ENCODE data around the gene PRKD2.

DNA sequence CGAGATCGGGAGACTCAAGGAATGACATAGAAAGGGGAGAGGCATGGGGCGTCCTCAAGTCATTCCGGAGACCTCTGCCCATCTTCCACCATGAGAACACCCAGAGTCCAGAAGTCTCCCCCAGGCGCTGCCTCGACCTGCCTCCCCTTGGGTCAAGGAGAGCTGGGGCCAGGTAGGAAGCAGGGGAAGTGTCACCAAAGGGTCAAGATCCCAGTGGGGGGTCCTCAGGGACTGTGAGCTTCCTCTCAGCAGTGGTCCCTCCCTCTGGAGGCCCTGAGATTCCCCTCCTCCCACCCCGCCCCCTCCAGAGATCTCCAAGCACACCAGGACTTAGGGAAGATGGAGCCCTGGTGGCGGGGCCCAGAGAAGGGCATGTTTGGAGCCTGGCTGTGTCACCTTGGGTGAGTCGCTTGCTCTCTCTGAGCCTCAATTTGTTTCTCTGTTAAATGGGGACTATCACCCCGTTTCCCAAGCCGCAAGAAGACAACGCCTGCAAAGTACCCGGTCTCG lies 56.9 kb downstream of the PRKD2 start:
- TF ChIP-seq TCF7L2 (IDR thresholded peaks at IDR 0.05; ENCODE audit: borderline replicate concordance, low read depth, low read length), result no peak
- TF ChIP-seq, protein P1, sequence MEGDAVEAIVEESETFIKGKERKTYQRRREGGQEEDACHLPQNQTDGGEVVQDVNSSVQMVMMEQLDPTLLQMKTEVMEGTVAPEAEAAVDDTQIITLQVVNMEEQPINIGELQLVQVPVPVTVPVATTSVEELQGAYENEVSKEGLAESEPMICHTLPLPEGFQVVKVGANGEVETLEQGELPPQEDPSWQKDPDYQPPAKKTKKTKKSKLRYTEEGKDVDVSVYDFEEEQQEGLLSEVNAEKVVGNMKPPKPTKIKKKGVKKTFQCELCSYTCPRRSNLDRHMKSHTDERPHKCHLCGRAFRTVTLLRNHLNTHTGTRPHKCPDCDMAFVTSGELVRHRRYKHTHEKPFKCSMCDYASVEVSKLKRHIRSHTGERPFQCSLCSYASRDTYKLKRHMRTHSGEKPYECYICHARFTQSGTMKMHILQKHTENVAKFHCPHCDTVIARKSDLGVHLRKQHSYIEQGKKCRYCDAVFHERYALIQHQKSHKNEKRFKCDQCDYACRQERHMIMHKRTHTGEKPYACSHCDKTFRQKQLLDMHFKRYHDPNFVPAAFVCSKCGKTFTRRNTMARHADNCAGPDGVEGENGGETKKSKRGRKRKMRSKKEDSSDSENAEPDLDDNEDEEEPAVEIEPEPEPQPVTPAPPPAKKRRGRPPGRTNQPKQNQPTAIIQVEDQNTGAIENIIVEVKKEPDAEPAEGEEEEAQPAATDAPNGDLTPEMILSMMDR (tag by site-specific recombination; IDR thresholded peaks at IDR 0.05), result no peak
- TF ChIP-seq, protein P2, sequence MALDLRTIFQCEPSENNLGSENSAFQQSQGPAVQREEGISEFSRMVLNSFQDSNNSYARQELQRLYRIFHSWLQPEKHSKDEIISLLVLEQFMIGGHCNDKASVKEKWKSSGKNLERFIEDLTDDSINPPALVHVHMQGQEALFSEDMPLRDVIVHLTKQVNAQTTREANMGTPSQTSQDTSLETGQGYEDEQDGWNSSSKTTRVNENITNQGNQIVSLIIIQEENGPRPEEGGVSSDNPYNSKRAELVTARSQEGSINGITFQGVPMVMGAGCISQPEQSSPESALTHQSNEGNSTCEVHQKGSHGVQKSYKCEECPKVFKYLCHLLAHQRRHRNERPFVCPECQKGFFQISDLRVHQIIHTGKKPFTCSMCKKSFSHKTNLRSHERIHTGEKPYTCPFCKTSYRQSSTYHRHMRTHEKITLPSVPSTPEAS (tag by site-specific recombination; IDR thresholded peaks at IDR 0.05), result no peak
